Body of pancreas (tissue), 4 donors: ENCODE results near the gene SPAG7. TPM values are rescaled to one million over a fixed set of nuclear protein-coding genes. Genes with fewer than 3 reads are reported as not detected.

Experiments
- ATAC-seq: fragments of 150-250 bp; one replicate; pipeline ENCODE4 v1.9.1; 2016
- DNase-seq, 4 donors: peaks; one replicate each; pipeline ENCODE4 v3.0.0-alpha.2; 2019
- H3K27ac ChIP-seq, 4 donors: fragments of 200-600 bp; sonication (generic); 1 replicate in 3 of 4; 2 replicates in 1 of 4; pipeline versions ENCODE4 v1.5.1 to v1.6.1; 2016 to 2019; ENCODE audit warnings: mild to moderate bottlenecking in 1 of 4, mixed read lengths in 1 of 4, moderate library complexity in 1 of 4
- H3K27me3 ChIP-seq, 2 donors: fragments of 200-600 bp; sonication (generic); one replicate each; pipeline ENCODE4 v1.6.0; 2016; ENCODE audit warnings: mild to moderate bottlenecking in 1 of 2
- H3K36me3 ChIP-seq, 2 donors: fragments of 200-600 bp; sonication (generic); replicated peaks in 1 of 2; 2 replicates each; pipeline ENCODE4 v1.5.1; 2016; ENCODE audit warnings: low read depth in 2 of 2; ENCODE audit not compliant: insufficient read depth in 1 of 2
- H3K4me1 ChIP-seq: fragments of 200-600 bp; sonication (generic); one replicate; pipeline ENCODE4 v1.6.0; 2016
- H3K4me3 ChIP-seq, 2 donors: fragments of 200-600 bp; sonication (generic); 1 replicate in 1 of 2; 2 replicates in 1 of 2; pipeline ENCODE4 v1.5.1; 2016 to 2019
- H3K9me3 ChIP-seq, 3 donors: fragments of 200-600 bp; sonication (generic); 1 replicate in 2 of 3; 2 replicates in 1 of 3; pipeline ENCODE4 v1.5.1; 2016
- CTCF ChIP-seq, 7 experiments: fragments of 450-650 bp in 4 of 7; fragments of 200-600 bp in 3 of 7; sonication (generic) in 3 of 7; IDR thresholded peaks; one replicate each; pipeline ENCODE4 v1.5.1; 2016 to 2019; ENCODE audit warnings: antibody characterized with exemption in 7 of 7
- POLR2A ChIP-seq, 3 donors: fragments of 450-650 bp; IDR thresholded peaks; one replicate each; pipeline ENCODE4 v1.6.1; 2016; ENCODE audit warnings: antibody characterized with exemption in 3 of 3, mild to moderate bottlenecking in 2 of 3
- WGBS, 2 donors: methylation state at CpG; one replicate each; pipeline ENCODE4 v1.1.5; 2017; 5-methylcytosine and 5-hydroxymethylcytosine counted together
- intact Hi-C: fragments of 100-400 bp; cut with DNase I; formaldehyde crosslinking; loops from one replicate; pipeline ENCODE4 v1.15.1; 2023
- total RNA-seq, 2 donors: library from RNA; depleted of rRNA; stranded (reverse); fragments of >200 nt; gene quantifications; one replicate each; pipeline ENCODE4 v1.1.0, GENCODE V29; 2016

SPAG7 gene
- total RNA-seq, 2 donors from 2014 or later: 26.2 to 29.0 TPM

DNA sequence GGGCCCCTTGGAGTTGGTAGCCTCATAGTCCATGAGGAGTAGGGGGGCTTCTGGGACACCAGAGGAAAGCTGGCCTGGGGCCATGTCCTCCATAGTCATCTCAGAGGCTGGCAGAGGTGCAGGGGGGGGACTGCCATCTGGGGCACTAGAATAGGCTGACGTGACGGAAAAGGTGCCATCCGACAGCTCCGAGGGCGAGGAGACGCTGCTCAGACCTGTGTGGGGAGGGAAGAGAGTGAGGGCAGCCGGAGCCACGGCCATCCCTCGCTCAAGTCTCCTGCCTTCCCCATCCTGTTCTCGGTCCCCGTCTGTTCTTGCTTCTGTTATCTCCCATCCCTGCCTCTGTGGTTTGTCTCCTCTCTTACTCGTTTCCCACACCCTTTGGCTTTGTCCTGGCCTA, 4.7 kb upstream of the SPAG7 start:
- DNase-seq (no peak), ATAC-seq (no peak)
- Histone ChIP-seq H3K27me3 (no peaks in the 10 kb centered on the region), H3K36me3 (peaks cover 0 to 4% of the 10 kb centered on the region in 2 donors), H3K4me1 (peaks cover 24% of the 10 kb centered on the region), H3K4me3 (no peak overlapping the region), H3K9me3 (no peaks in the 10 kb centered on the region), H3K27ac (no peak overlapping the region)
- 87 to 92% methylated on average over 12 of the region's 12 CpGs for whole genome bisulfite sequencing, 2 donors
- no peak for TF ChIP-seq CTCF (IDR thresholded peaks at IDR 0.05)
- TF ChIP-seq POLR2A (IDR thresholded peaks at IDR 0.05): no peak
- intact Hi-C loops: no loop called here

DNA sequence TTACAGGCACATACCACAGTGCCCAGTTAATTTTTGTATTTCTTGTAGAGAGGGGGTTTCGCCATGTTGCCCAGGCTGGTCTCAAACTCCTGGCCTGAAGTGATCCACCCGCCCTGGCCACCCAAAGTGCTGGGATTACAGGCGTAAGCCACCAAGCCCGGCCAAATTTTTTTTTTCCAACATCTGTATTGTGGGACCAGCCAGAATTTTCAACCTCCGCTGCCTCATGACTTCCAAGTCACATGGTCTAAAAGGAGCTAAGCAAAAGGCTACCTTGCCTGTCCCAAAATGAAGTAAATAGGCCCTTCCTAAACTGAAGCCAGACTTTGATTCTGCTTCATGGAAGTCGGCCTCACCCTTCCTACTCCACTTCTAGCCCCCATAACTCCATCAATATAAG, 4.2 kb upstream of the SPAG7 start:
- H3K4me3 ChIP-seq: no peak overlapping the region
- DNase-seq: no peak
- intact Hi-C loops: no loop called here
- H3K36me3 ChIP-seq: peaks cover 0 to 4% of the 10 kb centered on the region in 2 donors
- ATAC-seq: no peak
- TF ChIP-seq CTCF (IDR thresholded peaks at IDR 0.05) (no peak), POLR2A (IDR thresholded peaks at IDR 0.05) (no peak)
- H3K4me1 ChIP-seq: peaks cover 24% of the 10 kb centered on the region
- H3K9me3 ChIP-seq: no peaks in the 10 kb centered on the region
- no peaks in the 10 kb centered on the region for H3K27me3 ChIP-seq
- no peak overlapping the region for H3K27ac ChIP-seq
- WGBS, 2 donors: 83% methylated on average over 6 of the region's 6 CpGs

GRCh38 chr17:4970273-4970672, 2.7 kb upstream of the SPAG7 start:
- 93 to 98% methylated on average over 8 of the region's 8 CpGs for WGBS, 2 donors
- Histone ChIP-seq H3K9me3 (no peaks in the 10 kb centered on the region), H3K4me3 (no peak overlapping the region), H3K36me3 (peaks cover 0 to 4% of the 10 kb centered on the region in 2 donors), H3K4me1 (peaks cover 24% of the 10 kb centered on the region), H3K27me3 (no peaks in the 10 kb centered on the region), H3K27ac (peak overlapping the region in 1 of 4 donors; percentile 29)
- DNase-seq: no peak
- intact Hi-C loops: no loop called here
- no peak for ATAC-seq
- no peak for TF ChIP-seq POLR2A (IDR thresholded peaks at IDR 0.05)
- TF ChIP-seq CTCF (IDR thresholded peaks at IDR 0.05): no peak

GRCh38 chr17:4969551-4970173, 2.0 kb upstream of the SPAG7 start:
- WGBS, 2 donors: 75 to 86% methylated on average over 16 of the region's 16 CpGs
- intact Hi-C loops: no loop called here
- Histone ChIP-seq H3K4me3 (no peak overlapping the region), H3K9me3 (no peaks in the 10 kb centered on the region), H3K4me1 (peaks cover 23% of the 10 kb centered on the region), H3K27ac (peak overlapping the region in 2 of 4 donors; percentile 0 to 94), H3K27me3 (no peaks in the 10 kb centered on the region), H3K36me3 (peaks cover 0 to 4% of the 10 kb centered on the region in 2 donors)
- TF ChIP-seq CTCF (IDR thresholded peaks at IDR 0.05) (no peak), POLR2A (IDR thresholded peaks at IDR 0.05) (no peak)
- ATAC-seq (no peak), DNase-seq (no peak)

GRCh38 chr17:4969047-4969550, 1.5 kb upstream of the SPAG7 start:
- Histone ChIP-seq H3K9me3 (no peaks in the 10 kb centered on the region), H3K4me1 (peaks cover 23% of the 10 kb centered on the region), H3K27ac (peak overlapping the region in 3 of 4 donors; percentile 89 to 95 (median 94)), H3K4me3 (no peak overlapping the region), H3K36me3 (peaks cover 0 to 4% of the 10 kb centered on the region in 2 donors), H3K27me3 (no peaks in the 10 kb centered on the region)
- ATAC-seq (no peak), DNase-seq (peak in 1 of 4 donors; percentile 21)
- intact Hi-C loops: no loop called here
- TF ChIP-seq CTCF (IDR thresholded peaks at IDR 0.05): no peak
- no peak for TF ChIP-seq POLR2A (IDR thresholded peaks at IDR 0.05)
- 86 to 89% methylated on average over 15 of the region's 15 CpGs for WGBS, 2 donors
